Pulmonary artery endothelial cell (primary cell): ENCODE measurements around the gene AFG1L. TPM values are rescaled to one million over a fixed set of nuclear protein-coding genes. Genes with fewer than 3 reads are reported as not detected.

ENCODE experiments used
- DNase-seq: peaks from one replicate; pipeline ENCODE4 v3.0.0-alpha.2; 2011; ENCODE audit warnings: low read depth, low spot score
- total RNA-seq: library from RNA; depleted of rRNA; stranded (reverse); fragments of >200 nt; gene quantifications from 2 replicates; pipeline ENCODE4 v1.2.3, GENCODE V29; 2014

AFG1L gene
- total RNA-seq, 1 donor from 2014 or later = 1.7 TPM

DNA sequence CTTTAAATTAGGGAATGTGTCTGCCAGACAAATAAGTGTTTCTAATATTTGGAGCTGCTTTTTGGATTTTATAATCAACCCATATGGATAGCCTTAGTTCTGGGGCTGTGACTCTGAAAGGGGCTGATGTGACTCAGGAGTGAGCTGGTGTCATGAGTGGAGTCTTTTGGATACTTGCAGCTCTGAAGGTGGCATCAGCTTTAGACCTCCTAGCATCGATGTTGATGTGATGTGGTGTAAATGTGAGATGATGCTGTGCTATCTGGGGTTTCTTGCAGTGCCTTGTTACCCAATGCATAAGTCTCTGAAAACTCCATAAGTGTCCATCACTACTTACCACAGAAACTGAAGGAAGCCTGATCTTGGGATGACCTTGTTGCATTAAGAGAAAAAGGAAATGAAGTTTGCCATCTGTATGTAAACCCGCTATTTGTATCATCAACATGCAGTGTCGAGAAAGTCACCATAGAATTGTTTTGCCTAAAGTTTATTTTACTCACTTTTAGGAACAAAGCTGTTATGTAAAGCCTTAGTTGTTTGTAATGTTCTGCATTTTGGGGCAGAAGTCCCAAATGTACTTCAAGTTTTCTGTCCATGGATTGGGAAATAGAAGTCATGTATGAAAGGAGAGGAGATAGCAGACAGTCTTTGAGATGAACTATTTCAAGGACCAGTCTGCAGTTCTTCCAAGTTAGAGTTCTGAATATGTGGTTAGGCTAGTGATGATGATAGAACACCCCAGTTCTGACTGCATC is 273.9 kb downstream of the AFG1L start:
- DNase-seq = no peak

- no peak for DNase-seq
Measured at GRCh38 chr6:108570517-108570916, 275.7 kb downstream of the AFG1L start.

GRCh38 chr6:108574457-108575141 is 279.7 kb downstream of the AFG1L start:
- no peak for DNase-seq

Other genes starting within 250 kb of the AFG1L start
- 18.4 and 41.6 TPM in 2 replicates for gene OSTM1, start 220.3 kb upstream of the AFG1L start, total RNA-seq
- gene NR2E1, start 129.0 kb upstream of the AFG1L start, total RNA-seq = not detected in 2 replicates
- gene SNX3, start 34.0 kb upstream of the AFG1L start, total RNA-seq = 162 and 192 TPM in 2 replicates